Right hindlimb (tissue), 1 donor: Measurements from ENCODE around the gene PNPLA8.
"Not testable (repeated sequence)": the region's sequence is repeated elsewhere in the genome, so short reads cannot be mapped to it uniquely, and the experiment has no call there.

Source experiments
- DNase-seq: peaks from one replicate; pipeline ENCODE4 v3.0.0-alpha.2; 2018

PNPLA8 gene

GRCh38 chr7:108529341-108529740 lies 3.4 kb upstream of the PNPLA8 start:
- no peak for DNase-seq

GRCh38 chr7:108528183-108528712 lies 2.3 kb upstream of the PNPLA8 start:
- no peak for DNase-seq

- no peak for DNase-seq
These were observed 758 bp upstream of the PNPLA8 start for GRCh38 chr7:108526768-108527017.

- DNase-seq, result no peak
These were observed 479 bp downstream of the PNPLA8 start for GRCh38 chr7:108525327-108525984.

- DNase-seq, result no peak
These were observed 3.2 kb downstream of the PNPLA8 start for GRCh38 chr7:108522780-108523179.

- DNase-seq, result no peak
These were observed 8.0 kb downstream of the PNPLA8 start for GRCh38 chr7:108517951-108518350.

- no peak for DNase-seq
These were observed 10.3 kb downstream of the PNPLA8 start for GRCh38 chr7:108515630-108516029.

- no peak for DNase-seq
These were observed 10.9 kb downstream of the PNPLA8 start for GRCh38 chr7:108515013-108515412.

- DNase-seq, result no peak
These were observed 14.0 kb downstream of the PNPLA8 start for GRCh38 chr7:108511939-108512338.

GRCh38 chr7:108504576-108504975 lies 21.4 kb downstream of the PNPLA8 start:
- not testable (repeated sequence) for DNase-seq

- DNase-seq, result no peak
These were observed 22.6 kb downstream of the PNPLA8 start for GRCh38 chr7:108503112-108504026.

- DNase-seq, result no peak
These were observed 26.4 kb downstream of the PNPLA8 start for GRCh38 chr7:108499566-108499965.

- DNase-seq, result no peak
These were observed 27.5 kb downstream of the PNPLA8 start for GRCh38 chr7:108498481-108498880.

GRCh38 chr7:108497082-108497725 lies 28.7 kb downstream of the PNPLA8 start:
- no peak for DNase-seq

- no peak for DNase-seq
These were observed 33.2 kb downstream of the PNPLA8 start for GRCh38 chr7:108492742-108493141.

- no peak for DNase-seq
These were observed 37.0 kb downstream of the PNPLA8 start for GRCh38 chr7:108488768-108489538.

- no peak for DNase-seq
These were observed 38.3 kb downstream of the PNPLA8 start for GRCh38 chr7:108487646-108488045.

GRCh38 chr7:108486291-108486966 lies 39.5 kb downstream of the PNPLA8 start:
- no peak for DNase-seq

- DNase-seq, result no peak
These were observed 41.8 kb downstream of the PNPLA8 start for GRCh38 chr7:108484137-108484536.

- no peak for DNase-seq
These were observed 45.6 kb downstream of the PNPLA8 start for GRCh38 chr7:108480311-108480710.

GRCh38 chr7:108479751-108480150 lies 46.2 kb downstream of the PNPLA8 start:
- no peak for DNase-seq

- DNase-seq, result no peak
These were observed 46.8 kb downstream of the PNPLA8 start for GRCh38 chr7:108479118-108479517.
